ENCODE results near the gene XRRA1. TPM values are rescaled to one million over a fixed set of nuclear protein-coding genes. Genes with fewer than 3 reads are reported as not detected.

XRRA1 gene
- total RNA-seq, 1 experiment from 2014 or later: 17.3 TPM

GRCh38 chr11:74932169-74932568 is 16.7 kb downstream of the XRRA1 start:
- intact Hi-C loops (cut with micrococcal nuclease): no loop called here
- Histone ChIP-seq H3K4me3 (replicated peaks in 1 of 2; ENCODE audit: low read depth in 1 of 2, low read length in 2 of 2) (no peak overlapping the region), H2AFZ (ENCODE audit: low read depth, low read length, poor library complexity, severe bottlenecking) (no peak overlapping the region)

More at GRCh38 chr11:74932169-74932568, 16.7 kb downstream of the XRRA1 start:
- no peak for TF ChIP-seq CTCF (IDR thresholded peaks at IDR 0.05 in 2 of 3, conservative IDR thresholded peaks at IDR 0.05 in 1 of 3; ENCODE audit: borderline replicate concordance in 1 of 3, insufficient read depth in 1 of 3, low read depth in 2 of 3, low read length in 2 of 3)
- no peak for TF ChIP-seq TCF7L2 (IDR thresholded peaks at IDR 0.05; ENCODE audit: borderline replicate concordance, extremely low read depth, insufficient read depth, insufficient read length)
- TF ChIP-seq ELF1 (IDR thresholded peaks at IDR 0.05; ENCODE audit: borderline replicate concordance, low read depth): no peak
- TF ChIP-seq CEBPB (IDR thresholded peaks at IDR 0.05; ENCODE audit: low read depth): no peak
- TF ChIP-seq JUND (IDR thresholded peaks at IDR 0.05): no peak
- TF ChIP-seq YY1 (IDR thresholded peaks at IDR 0.05; ENCODE audit: extremely low read depth, insufficient replicate concordance, low read depth, low read length): no peak
- no peak for TF ChIP-seq FOSL1 (IDR thresholded peaks at IDR 0.05; ENCODE audit: low read depth)
- TF ChIP-seq SRF (IDR thresholded peaks at IDR 0.05; ENCODE audit: low read depth): no peak
- no peak for TF ChIP-seq ZBTB33 (IDR thresholded peaks at IDR 0.05; ENCODE audit: extremely low read depth, insufficient replicate concordance, low read length)
- no peak for TF ChIP-seq SIN3A (IDR thresholded peaks at IDR 0.05; ENCODE audit: low read depth)
- TF ChIP-seq ZFX (IDR thresholded peaks at IDR 0.05): no peak
- TF ChIP-seq ZNF274 (IDR thresholded peaks at IDR 0.05; ENCODE audit: low read depth, low read length): no peak
- no peak for TF ChIP-seq CBX3 (IDR thresholded peaks at IDR 0.05; ENCODE audit: low read depth)
- no peak for TF ChIP-seq SP1 (IDR thresholded peaks at IDR 0.05; ENCODE audit: low read depth)
- TF ChIP-seq EGR1 (IDR thresholded peaks at IDR 0.05; ENCODE audit: low read depth): no peak
- no peak for TF ChIP-seq POLR2A (IDR thresholded peaks at IDR 0.05; ENCODE audit: borderline replicate concordance, extremely low read depth, insufficient read depth, insufficient read length)
- TF ChIP-seq POLR2AphosphoS5 (IDR thresholded peaks at IDR 0.05; ENCODE audit: low read depth, low read length): no peak
- no peak for TF ChIP-seq EZH2phosphoT487 (IDR thresholded peaks at IDR 0.05; ENCODE audit: borderline replicate concordance)
- TF ChIP-seq REST (IDR thresholded peaks at IDR 0.05; ENCODE audit: low read depth): no peak
- peaks cover 11 to 16% of the 10 kb centered on the region in 2 experiments; a peak in 2 of 4 replicates for H3K36me3 ChIP-seq (ENCODE audit: control insufficient read depth in 1 of 2, insufficient read depth in 2 of 2, low read length in 2 of 2)
- no peaks in the 10 kb centered on the region for H3K27me3 ChIP-seq (ENCODE audit: insufficient read depth, low read length)
- BruUV-seq (replicated peaks): no TSS peak
- H3K79me2 ChIP-seq (ENCODE audit: insufficient read depth, low read length): no peaks in the 10 kb centered on the region
- H3K4me2 ChIP-seq (ENCODE audit: low read length): no peak overlapping the region
- no peaks in the 10 kb centered on the region for H3K4me1 ChIP-seq (ENCODE audit: control insufficient read depth in 1 of 2, insufficient read depth in 2 of 2, low read length in 2 of 2)
- H3K9ac ChIP-seq (ENCODE audit: low read length): no peak overlapping the region
- DNase-seq (ENCODE audit: low read depth, low spot score): no peak
- H3K9me3 ChIP-seq (ENCODE audit: control insufficient read depth in 1 of 2, insufficient read depth in 1 of 2, low read depth in 1 of 2, low read length in 2 of 2): no peaks in the 10 kb centered on the region
- CTCF ChIA-PET: interaction anchor here (1.5 kb wide), 1 partner anchor 317 kb away, joined by 9 read pairs; no protein-coding TSS in a partner anchor
- ATAC-seq: no peak
- POLR2A ChIA-PET: no interaction called here
- H3K27ac ChIP-seq (ENCODE audit: low read depth, low read length): no peak overlapping the region
- peaks cover 6% of the 10 kb centered on the region; the same call in 1 of the 2 replicates for H4K20me1 ChIP-seq (ENCODE audit: insufficient read depth)
- no peaks in the 10 kb centered on the region for H3K9me2 ChIP-seq (ENCODE audit: insufficient read depth)
- RAD21 ChIA-PET (ENCODE audit: low non-redundant PET in 1 of 2, low total read pairs in 2 of 2, uncharacterized antibody in 2 of 2, unreplicated experiment in 2 of 2): no interaction called here
